Natural killer cell (primary cell): ENCODE results near the gene ZBTB42. TPM values are rescaled to one million over a fixed set of nuclear protein-coding genes. Genes with fewer than 3 reads are reported as not detected.
"Not testable (repeated sequence)": the region's sequence is repeated elsewhere in the genome, so short reads cannot be mapped to it uniquely, and the experiment has no call there.

Source experiments
- ATAC-seq, 3 donors: fragments of 150-1000 bp in 2 of 3; fragments of 200-7000 bp in 1 of 3; cut with Tn5 transposase; 1 replicate in 1 of 3; 2 replicates in 2 of 3; pipeline ENCODE4 v1.10.0; 2021; ENCODE audit warnings: mild to moderate bottlenecking in 2 of 3, moderate library complexity in 2 of 3
- DNase-seq, 2 donors: peaks; one replicate each; pipeline versions ENCODE4 v3.0.0 to v3.0.0-alpha.2; 2013 to 2021; ENCODE audit warnings: mixed read lengths in 1 of 2
- H3K27ac ChIP-seq: one replicate; pipeline ENCODE4 v1.5.1; 2013; ENCODE audit warnings: mild to moderate bottlenecking, low read length
- H3K27me3 ChIP-seq: one replicate; pipeline ENCODE4 v1.6.1; 2013; ENCODE audit warnings: low read length; ENCODE audit not compliant: control insufficient read depth, insufficient read depth
- H3K36me3 ChIP-seq: one replicate; pipeline ENCODE4 v1.6.1; 2013; ENCODE audit warnings: low read length; ENCODE audit not compliant: control insufficient read depth, insufficient read depth
- H3K4me1 ChIP-seq: one replicate; pipeline ENCODE4 v1.6.1; 2013; ENCODE audit warnings: low read length; ENCODE audit not compliant: control insufficient read depth, insufficient read depth
- H3K4me3 ChIP-seq: one replicate; pipeline ENCODE4 v1.5.1; 2013; ENCODE audit warnings: low read length
- H3K9me3 ChIP-seq: one replicate; pipeline ENCODE4 v1.6.1; 2013; ENCODE audit warnings: low read length; ENCODE audit not compliant: control insufficient read depth, insufficient read depth
- H3K27ac Mint-ChIP-seq, 2 donors: one replicate each; pipeline ENCODE4 v1.8.0; 2022; ENCODE audit warnings: mild to moderate bottlenecking in 2 of 2, mixed read lengths in 2 of 2, moderate library complexity in 1 of 2
- H3K27me3 Mint-ChIP-seq, 2 donors: one replicate each; pipeline ENCODE4 v1.8.0; 2022; ENCODE audit warnings: low read depth in 2 of 2, mixed read lengths in 2 of 2
- H3K36me3 Mint-ChIP-seq: one replicate; pipeline ENCODE4 v1.8.0; 2022; ENCODE audit warnings: mixed read lengths
- H3K4me1 Mint-ChIP-seq, 2 donors: one replicate each; pipeline ENCODE4 v1.8.0; 2022; ENCODE audit warnings: mixed read lengths in 2 of 2
- H3K4me3 Mint-ChIP-seq: one replicate; pipeline ENCODE4 v1.8.0; 2022; ENCODE audit warnings: mild to moderate bottlenecking, moderate library complexity, mixed read lengths
- H3K9me3 Mint-ChIP-seq, 2 donors: one replicate each; pipeline ENCODE4 v1.8.0; 2022; ENCODE audit warnings: mixed read lengths in 2 of 2
- WGBS: methylation state at CpG from one replicate; pipeline ENCODE4 v1.1.7; 2013; ENCODE audit warnings: missing lambda C conversion rate; ENCODE audit not compliant: insufficient coverage; 5-methylcytosine and 5-hydroxymethylcytosine counted together
- intact Hi-C: fragments of 100-400 bp; cut with micrococcal nuclease; formaldehyde crosslinking; loops from one replicate; pipeline ENCODE4 v1.14.2; 2022
- total RNA-seq, 4 donors: library from RNA; stranded (reverse); fragments of 120-200 nt in 1 of 4; gene quantifications; one replicate each; pipeline versions ENCODE4 v1.2.3 to v1.2.4, GENCODE V29; 2013 to 2022
- TF ChIP-seq, protein P1 (sequence below): fragments of 200-600 bp; IDR thresholded peaks from one replicate; pipeline ENCODE4 v1.8.0; 2022; ENCODE audit warnings: antibody characterized with exemption

Gene ZBTB42
- total RNA-seq, 3 donors from 2014 or later (not counting 1 experiment from before 2014, with no cell fraction given): 3.6 to 4.5 (median 3.7) TPM

DNA sequence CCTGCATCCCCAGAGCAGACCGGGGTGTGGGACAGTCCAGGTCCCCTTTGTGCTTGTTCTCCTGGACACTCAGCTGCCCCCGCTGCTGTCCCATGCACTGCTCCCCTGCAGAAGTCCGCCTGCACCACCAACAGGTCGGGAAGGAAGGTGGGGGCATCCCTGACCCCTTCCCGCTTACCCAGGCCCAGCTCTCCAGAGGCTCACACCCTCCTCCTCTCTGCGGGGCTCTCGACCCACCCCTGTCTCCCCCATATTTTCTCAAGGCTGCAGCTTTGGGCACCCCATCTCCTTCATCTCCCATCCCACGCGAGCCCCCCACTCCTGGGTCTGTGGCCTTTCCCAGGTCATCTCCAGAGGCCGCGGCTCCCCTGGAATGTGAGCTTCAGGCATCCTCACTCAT, 9.4 kb downstream of the ZBTB42 start:
- Histone ChIP-seq H3K36me3 (no peaks in the 10 kb centered on the region), H3K27ac (no peak overlapping the region), H3K4me3 (no peak overlapping the region), H3K27me3 (no peaks in the 10 kb centered on the region), H3K9me3 (no peaks in the 10 kb centered on the region), H3K4me1 (peaks cover 9% of the 10 kb centered on the region)
- intact Hi-C loops: no loop called here
- DNase-seq (no peak), ATAC-seq (no peak)
- Mint-ChIP-seq H3K27ac (no peak overlapping the region), H3K27me3 (no peaks in the 10 kb centered on the region), H3K9me3 (no peaks in the 10 kb centered on the region), H3K36me3 (no peaks in the 10 kb centered on the region), H3K4me3 (no peak overlapping the region), H3K4me1 (peaks cover 11 to 22% of the 10 kb centered on the region in 2 donors)
- 96% methylated on average over 10 of the region's 11 CpGs for WGBS
- TF ChIP-seq, protein P1, sequence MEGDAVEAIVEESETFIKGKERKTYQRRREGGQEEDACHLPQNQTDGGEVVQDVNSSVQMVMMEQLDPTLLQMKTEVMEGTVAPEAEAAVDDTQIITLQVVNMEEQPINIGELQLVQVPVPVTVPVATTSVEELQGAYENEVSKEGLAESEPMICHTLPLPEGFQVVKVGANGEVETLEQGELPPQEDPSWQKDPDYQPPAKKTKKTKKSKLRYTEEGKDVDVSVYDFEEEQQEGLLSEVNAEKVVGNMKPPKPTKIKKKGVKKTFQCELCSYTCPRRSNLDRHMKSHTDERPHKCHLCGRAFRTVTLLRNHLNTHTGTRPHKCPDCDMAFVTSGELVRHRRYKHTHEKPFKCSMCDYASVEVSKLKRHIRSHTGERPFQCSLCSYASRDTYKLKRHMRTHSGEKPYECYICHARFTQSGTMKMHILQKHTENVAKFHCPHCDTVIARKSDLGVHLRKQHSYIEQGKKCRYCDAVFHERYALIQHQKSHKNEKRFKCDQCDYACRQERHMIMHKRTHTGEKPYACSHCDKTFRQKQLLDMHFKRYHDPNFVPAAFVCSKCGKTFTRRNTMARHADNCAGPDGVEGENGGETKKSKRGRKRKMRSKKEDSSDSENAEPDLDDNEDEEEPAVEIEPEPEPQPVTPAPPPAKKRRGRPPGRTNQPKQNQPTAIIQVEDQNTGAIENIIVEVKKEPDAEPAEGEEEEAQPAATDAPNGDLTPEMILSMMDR: no peak

DNA sequence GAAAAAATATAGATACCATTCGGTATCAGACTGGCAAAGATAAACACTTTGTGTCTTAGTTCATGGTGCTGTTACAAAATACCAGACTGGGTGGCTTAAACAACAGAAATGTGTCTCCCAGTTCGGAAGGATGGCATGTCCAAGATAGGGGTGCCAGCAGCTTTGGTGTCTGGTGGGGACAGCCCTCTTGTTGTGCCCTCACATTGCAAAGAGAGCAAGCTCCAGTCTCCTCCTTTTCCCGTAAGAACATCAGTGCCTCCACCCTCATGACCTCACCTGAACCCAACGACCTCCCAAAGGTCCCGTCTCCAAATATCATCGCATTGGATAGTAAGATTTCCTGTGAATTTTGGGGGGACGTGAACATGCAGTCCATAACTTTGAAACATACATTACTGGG, 12.4 kb downstream of the ZBTB42 start:
- DNase-seq: no peak
- peak overlapping the region; percentile 67 for H3K4me3 Mint-ChIP-seq
- WGBS: 90% methylated on average over 7 of the region's 7 CpGs
- peak overlapping the region; percentile 64 to 86 for H3K27ac Mint-ChIP-seq
- TF ChIP-seq, protein P1: no peak
- Histone ChIP-seq H3K36me3 (no peaks in the 10 kb centered on the region), H3K4me3 (no peak overlapping the region), H3K27ac (no peak overlapping the region), H3K4me1 (peaks cover 20% of the 10 kb centered on the region), H3K27me3 (no peaks in the 10 kb centered on the region), H3K9me3 (peaks cover 3% of the 10 kb centered on the region)
- H3K36me3 Mint-ChIP-seq: no peaks in the 10 kb centered on the region
- H3K27me3 Mint-ChIP-seq: no peaks in the 10 kb centered on the region
- intact Hi-C loops: no loop called here
- no peaks in the 10 kb centered on the region for H3K9me3 Mint-ChIP-seq
- H3K4me1 Mint-ChIP-seq: peaks cover 11 to 27% of the 10 kb centered on the region in 2 donors
- no peak for ATAC-seq

DNA sequence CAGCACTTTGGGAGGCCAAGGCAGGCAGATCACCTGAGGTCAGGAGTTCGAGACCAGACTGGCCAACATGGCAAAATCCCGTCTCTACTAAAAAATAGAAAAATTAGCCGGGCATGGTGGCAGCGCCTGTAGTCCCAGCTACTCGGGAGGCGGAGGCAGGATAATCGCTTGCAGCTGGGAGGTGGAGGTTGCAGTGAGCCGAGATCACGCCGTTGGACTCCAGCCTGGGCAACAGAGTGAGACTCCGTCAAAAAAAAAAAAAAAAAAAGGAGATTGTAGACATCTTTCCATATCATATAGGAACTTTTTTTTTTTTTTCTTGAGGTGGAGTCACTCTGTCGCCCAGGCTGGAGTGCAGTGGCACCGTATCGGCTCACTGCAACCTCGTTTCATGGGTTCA, 13.8 kb downstream of the ZBTB42 start:
- H3K36me3 Mint-ChIP-seq, H3K27me3 ChIP-seq, ATAC-seq, intact Hi-C loops, H3K4me3 ChIP-seq, H3K36me3 ChIP-seq, DNase-seq, H3K27me3 Mint-ChIP-seq, H3K9me3 ChIP-seq, H3K9me3 Mint-ChIP-seq: not testable (repeated sequence)
- peak overlapping the region; percentile 86 to 95 for H3K27ac Mint-ChIP-seq
- WGBS: 93% methylated on average over 13 of the region's 15 CpGs
- H3K4me3 Mint-ChIP-seq: peak overlapping the region; percentile 92
- Histone ChIP-seq H3K4me1 (peaks cover 20% of the 10 kb centered on the region), H3K27ac (peak overlapping the region; percentile 90)
- peaks cover 11 to 27% of the 10 kb centered on the region in 2 donors for H3K4me1 Mint-ChIP-seq

DNA sequence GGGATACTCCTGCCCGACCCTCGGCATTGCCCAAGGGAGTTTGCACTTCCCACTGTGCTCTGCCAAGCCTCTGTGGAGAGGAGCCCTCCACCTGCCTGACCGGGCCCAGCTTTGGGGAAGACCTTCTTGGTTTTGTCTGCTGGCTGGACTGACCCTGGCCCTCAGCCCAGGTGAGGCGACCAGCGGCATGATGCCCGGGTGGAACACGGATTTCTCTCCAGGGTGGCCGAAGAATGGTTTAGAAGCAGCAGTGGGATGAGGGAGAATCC, 15.6 kb downstream of the ZBTB42 start:
- peak overlapping the region; percentile 90 for H3K27ac ChIP-seq
- H3K27me3 ChIP-seq: no peaks in the 10 kb centered on the region
- Mint-ChIP-seq H3K4me3 (peak overlapping the region; percentile 92), H3K36me3 (no peaks in the 10 kb centered on the region), H3K4me1 (peaks cover 11 to 27% of the 10 kb centered on the region in 2 donors), H3K9me3 (no peaks in the 10 kb centered on the region), H3K27ac (peak overlapping the region; percentile 86 to 95), H3K27me3 (no peaks in the 10 kb centered on the region)
- ATAC-seq: no peak
- intact Hi-C loops: no loop called here
- no peak for DNase-seq
- 5% methylated on average over 8 of the region's 8 CpGs for WGBS
- H3K9me3 ChIP-seq: peaks cover 3% of the 10 kb centered on the region
- peaks cover 20% of the 10 kb centered on the region for H3K4me1 ChIP-seq
- TF ChIP-seq, protein P1: no peak
- H3K4me3 ChIP-seq: peak overlapping the region; percentile 85
- no peaks in the 10 kb centered on the region for H3K36me3 ChIP-seq
